Heart left ventricle (tissue), 16 donors: ENCODE data around the gene PTK6. TPM values are rescaled to one million over a fixed set of nuclear protein-coding genes. Genes with fewer than 3 reads are reported as not detected.

Experiments
- ATAC-seq, 4 donors: fragments of 200-7000 bp; cut with Tn5 transposase; one replicate each; pipeline ENCODE4 v1.9.1; 2020 to 2022; ENCODE audit warnings: moderate library complexity in 4 of 4, mild to moderate bottlenecking in 3 of 4, moderate number of reproducible peaks in 1 of 4
- DNase-seq, 5 donors: peaks; one replicate each; pipeline ENCODE4 v3.0.0-alpha.2; 2020
- H3K27ac ChIP-seq, 12 donors: fragments of 200-600 bp; sonication (generic) in 4 of 12; one replicate each; pipeline versions ENCODE4 v1.5.0 to v1.8.0; 2016 to 2022; ENCODE audit warnings: mild to moderate bottlenecking in 2 of 12
- H3K27me3 ChIP-seq, 9 donors: fragments of 200-600 bp; sonication (generic) in 2 of 9; one replicate each; pipeline versions ENCODE4 v1.5.1 to v1.8.0; 2016 to 2022; ENCODE audit warnings: mild to moderate bottlenecking in 3 of 9
- H3K36me3 ChIP-seq, 9 donors: fragments of 200-600 bp; sonication (generic) in 2 of 9; one replicate each; pipeline versions ENCODE4 v1.5.0 to v1.8.0; 2018 to 2022; ENCODE audit warnings: mild to moderate bottlenecking in 2 of 9
- H3K4me1 ChIP-seq, 12 donors: fragments of 200-600 bp; sonication (generic) in 4 of 12; one replicate each; pipeline versions ENCODE4 v1.5.0 to v1.8.0; 2016 to 2022; ENCODE audit warnings: mild to moderate bottlenecking in 3 of 12
- H3K4me3 ChIP-seq, 12 donors: fragments of 200-600 bp; sonication (generic) in 4 of 12; one replicate each; pipeline versions ENCODE4 v1.5.0 to v1.8.0; 2017 to 2022; ENCODE audit warnings: mild to moderate bottlenecking in 9 of 12, moderate library complexity in 4 of 12
- H3K9me3 ChIP-seq, 12 donors: fragments of 200-600 bp; sonication (generic) in 4 of 12; one replicate each; pipeline versions ENCODE4 v1.5.0 to v1.8.0; 2016 to 2022; ENCODE audit warnings: mild to moderate bottlenecking in 1 of 12
- POLR2A ChIP-seq, 2 donors: fragments of 450-650 bp; IDR thresholded peaks; one replicate each; pipeline ENCODE4 v1.6.1; 2017; ENCODE audit warnings: antibody characterized with exemption in 2 of 2, mild to moderate bottlenecking in 2 of 2, moderate library complexity in 2 of 2
- whole genome bisulfite sequencing, 4 donors: extraction: QIAGEN DNeasy Blood & Tissue Kit in 2 of 4; methylation state at CpG; one replicate each; pipeline versions ENCODE4 v1.1.5 to v1.1.7; 2013 to 2018; 5-methylcytosine and 5-hydroxymethylcytosine counted together
- intact Hi-C, 10 donors: fragments of 100-400 bp; cut with DNase I; formaldehyde crosslinking; loops; one replicate each; pipeline versions ENCODE4 v1.11.1 to v1.14.2; 2022
- polyA plus RNA-seq, 2 donors: library from polyadenylated mRNA; stranded (reverse); fragments of 200-250 nt; gene quantifications; one replicate each; pipeline ENCODE4 v1.2.3, GENCODE V29; 2013
- total RNA-seq, 9 donors: library from RNA; depleted of rRNA in 2 of 9; stranded (reverse); fragments of >200 nt in 2 of 9; fragmentation: NEBNext Ultra II Directional in 3 of 9; extraction: Animal tissue kit (Norgen Biotek cat#: 25700) in 3 of 9; gene quantifications; one replicate each; pipeline versions ENCODE4 v1.1.0 to v1.2.4, GENCODE V29; 2016 to 2023
- TF ChIP-seq, protein P1 (sequence below), 12 donors: fragments of 200-600 bp; sonication (generic) in 4 of 12; IDR thresholded peaks; one replicate each; pipeline versions ENCODE4 v1.5.0 to v1.8.0; 2018 to 2022; ENCODE audit warnings: antibody characterized with exemption in 12 of 12, mild to moderate bottlenecking in 5 of 12
- donor health status: ischemic (EF 13 %, LVEDD 7.1; RV severe dilation, severe dysfunction).
- donor health status: healthy with polysubstance abuse.
- donor health status: DM: no; HTN: yes; CAD: no.
- donor health status: DM: no; HTN: no; CAD: no.
- donor health status: ischemic (EF 25% LVEDD 6.9; RV normal size, moderate dysfunction).
- donor health status: ischemic (EF 25% LVEDD 5.7; RV mildly dilated, moderate dysfunction).
- donor health status: healthy.
- donor health status: DM: yes; HTN: yes; CAD: no.
- donor health status: ischemic (EF 35%, LVEDD 5.7; RV mildly dilated, moderate dysfunction).
- donor health status: nonischemic (EF 11% LVEDD 7.7; RV severe dilation, severe dysfunction).
- donor health status: DM: yes; HTN: yes; CAD: no.
- donor health status: PGD.
- donor health status: ischemic (EF 29% LVEDD 5.4; RV normal size, mild dysfunction).
- donor health status: nonischemic (EF 23%, LVEDD 6.1; RV moderate dilation, normal function).

The PTK6 gene
- total and polyA plus RNA-seq, 11 donors = 0.04 to 0.29 (median 0.12) TPM; not detected in 7

DNA sequence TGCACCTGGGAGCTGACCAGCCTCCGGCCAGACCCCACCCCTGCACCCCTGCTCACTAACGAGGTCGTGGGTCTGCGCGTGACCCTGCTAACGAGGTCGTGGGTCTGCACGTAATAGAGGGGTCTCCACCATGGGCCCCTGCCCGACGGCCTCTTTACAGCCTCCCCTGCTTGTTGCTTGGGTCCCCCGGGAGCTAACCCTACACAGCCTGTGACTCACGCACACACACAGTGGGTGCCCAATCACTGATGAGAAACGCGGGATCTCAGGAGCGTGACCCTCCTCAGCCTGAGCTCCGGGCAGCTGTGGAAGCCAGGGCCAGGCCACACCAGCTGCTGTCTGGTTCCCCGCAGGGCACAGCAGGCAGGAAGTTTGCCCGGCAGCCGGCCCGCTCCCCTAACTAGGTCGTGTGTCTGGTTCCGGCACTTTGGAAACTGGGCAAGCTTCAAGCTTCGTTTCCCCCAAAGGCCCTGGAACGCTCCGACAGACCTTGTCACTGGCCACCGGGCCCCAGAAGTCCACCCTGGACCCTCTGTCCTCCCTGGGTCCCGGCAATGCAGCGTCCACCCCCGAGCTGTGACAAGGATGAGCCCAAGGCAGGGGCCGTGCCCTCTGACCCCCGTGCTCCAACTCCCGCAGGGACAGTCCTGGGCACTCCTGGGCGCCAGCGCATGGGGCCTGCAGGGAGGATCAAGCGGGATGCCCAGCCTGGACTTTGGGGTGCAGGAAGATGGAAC lies 767 bp downstream of the PTK6 start:
- Histone ChIP-seq H3K4me1 (peaks cover 0 to 28% (median 13%) of the 10 kb centered on the region in 12 donors), H3K9me3 (no peaks in the 10 kb centered on the region), H3K4me3 (peak overlapping the region in 1 of 12 donors; percentile 51), H3K27ac (no peak overlapping the region), H3K36me3 (no peaks in the 10 kb centered on the region), H3K27me3 (peaks cover 0 to 41% (median 2%) of the 10 kb centered on the region in 9 donors)
- no peak for TF ChIP-seq POLR2A (IDR thresholded peaks at IDR 0.05)
- TF ChIP-seq, protein P1, sequence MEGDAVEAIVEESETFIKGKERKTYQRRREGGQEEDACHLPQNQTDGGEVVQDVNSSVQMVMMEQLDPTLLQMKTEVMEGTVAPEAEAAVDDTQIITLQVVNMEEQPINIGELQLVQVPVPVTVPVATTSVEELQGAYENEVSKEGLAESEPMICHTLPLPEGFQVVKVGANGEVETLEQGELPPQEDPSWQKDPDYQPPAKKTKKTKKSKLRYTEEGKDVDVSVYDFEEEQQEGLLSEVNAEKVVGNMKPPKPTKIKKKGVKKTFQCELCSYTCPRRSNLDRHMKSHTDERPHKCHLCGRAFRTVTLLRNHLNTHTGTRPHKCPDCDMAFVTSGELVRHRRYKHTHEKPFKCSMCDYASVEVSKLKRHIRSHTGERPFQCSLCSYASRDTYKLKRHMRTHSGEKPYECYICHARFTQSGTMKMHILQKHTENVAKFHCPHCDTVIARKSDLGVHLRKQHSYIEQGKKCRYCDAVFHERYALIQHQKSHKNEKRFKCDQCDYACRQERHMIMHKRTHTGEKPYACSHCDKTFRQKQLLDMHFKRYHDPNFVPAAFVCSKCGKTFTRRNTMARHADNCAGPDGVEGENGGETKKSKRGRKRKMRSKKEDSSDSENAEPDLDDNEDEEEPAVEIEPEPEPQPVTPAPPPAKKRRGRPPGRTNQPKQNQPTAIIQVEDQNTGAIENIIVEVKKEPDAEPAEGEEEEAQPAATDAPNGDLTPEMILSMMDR (IDR thresholded peaks at IDR 0.05) = no peak
- intact Hi-C loops = loop anchor here in 9 of 10 donors (2.0 to 10.0 kb wide), 11 partner anchors 41 to 588 kb away; partner anchors contain the start of genes ABHD16B (in 3 of the 9), TPD52L2 (in 2 of the 9) and STMN3 (in 1 of the 9)
- ATAC-seq = no peak
- peak in 3 of 5 donors; percentile 26 to 67 (median 33) for DNase-seq
- 52 to 66% (median 63%) methylated on average over 19 to 35 of the region's 35 CpGs for WGBS, 4 donors

DNA sequence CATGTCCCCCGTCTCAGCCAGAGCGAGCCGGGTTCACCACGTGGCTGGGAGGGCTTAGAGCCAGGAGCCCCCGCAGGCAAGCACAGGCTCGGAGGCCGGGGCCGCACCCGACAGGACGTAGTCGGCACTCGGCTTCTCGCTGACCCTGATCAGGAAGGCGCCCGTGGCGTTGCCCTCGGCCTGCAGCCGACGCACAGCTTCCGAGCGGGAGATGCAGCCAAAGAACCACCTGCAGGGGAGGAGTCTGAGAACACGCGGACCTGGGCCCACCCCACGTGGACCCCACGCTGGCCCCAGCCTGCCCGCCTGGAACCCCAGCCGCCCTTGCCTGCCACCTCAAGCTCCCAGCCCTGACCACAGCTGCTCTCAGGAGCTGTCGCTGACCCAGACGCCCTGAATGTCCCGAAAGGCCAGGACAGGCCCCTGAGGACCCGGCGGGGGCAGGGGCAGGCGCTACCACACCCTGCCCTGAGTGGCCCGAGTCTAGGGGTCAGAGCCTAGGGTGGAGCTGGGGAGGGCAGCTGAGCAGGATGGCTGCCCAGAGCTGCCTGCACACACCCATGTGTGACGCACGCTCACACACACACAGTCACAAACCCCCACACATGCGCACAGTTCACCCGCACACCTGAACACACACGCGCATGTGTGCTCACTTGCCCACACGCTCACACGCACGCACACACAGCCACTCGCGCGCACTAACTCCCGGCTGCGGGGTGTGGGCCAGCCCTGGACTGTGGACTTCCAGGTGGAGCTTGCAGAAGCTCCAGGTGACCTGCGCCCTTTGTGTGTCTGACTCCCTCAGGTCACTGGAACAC lies 2.1 kb downstream of the PTK6 start:
- no peaks in the 10 kb centered on the region for H3K9me3 ChIP-seq
- H3K4me3 ChIP-seq = no peak overlapping the region
- WGBS, 4 donors = 43 to 55% (median 48%) methylated on average over 37 to 49 of the region's 49 CpGs
- intact Hi-C loops = loop anchor here in 8 of 10 donors (5.0 to 10.0 kb wide), 10 partner anchors 42 to 590 kb away; partner anchors contain the start of genes ABHD16B (in 3 of the 8), TPD52L2 (in 2 of the 8) and STMN3 (in 1 of the 8)
- H3K4me1 ChIP-seq = peaks cover 0 to 28% (median 13%) of the 10 kb centered on the region in 12 donors
- no peak overlapping the region for H3K27ac ChIP-seq
- no peak for TF ChIP-seq POLR2A (IDR thresholded peaks at IDR 0.05)
- TF ChIP-seq, protein P1 (IDR thresholded peaks at IDR 0.05) = no peak
- ATAC-seq (no peak), DNase-seq (peak in 3 of 5 donors; percentile 24 to 64 (median 24))
- peaks cover 0 to 41% (median 2%) of the 10 kb centered on the region in 9 donors for H3K27me3 ChIP-seq
- H3K36me3 ChIP-seq = no peaks in the 10 kb centered on the region

DNA sequence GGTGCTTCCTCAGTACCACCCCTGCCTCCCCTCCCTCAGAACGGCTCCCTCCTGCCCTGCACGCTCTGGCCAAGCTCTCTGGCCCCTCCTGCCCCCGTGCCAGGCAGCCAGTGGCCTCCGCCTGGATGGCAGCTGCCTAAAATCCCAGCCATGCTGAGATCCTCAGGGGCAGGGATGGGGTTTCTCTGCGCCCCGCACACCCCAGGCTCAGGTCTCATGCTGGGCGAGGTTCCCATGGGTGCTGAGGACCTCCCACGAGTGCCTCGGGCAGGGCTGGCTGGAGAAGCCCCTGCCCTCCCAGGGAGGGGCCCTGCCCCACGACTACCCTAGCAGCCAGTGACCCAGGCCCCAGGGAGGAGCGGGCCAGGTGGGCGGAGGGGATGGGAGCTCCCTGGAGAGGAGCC lies 2.7 kb downstream of the PTK6 start:
- WGBS, 4 donors = 56 to 62% (median 58%) methylated on average over 6 to 12 of the region's 12 CpGs
- Histone ChIP-seq H3K36me3 (no peaks in the 10 kb centered on the region), H3K4me1 (peaks cover 0 to 28% (median 13%) of the 10 kb centered on the region in 12 donors), H3K27ac (no peak overlapping the region), H3K4me3 (no peak overlapping the region), H3K9me3 (no peaks in the 10 kb centered on the region), H3K27me3 (peaks cover 0 to 41% (median 2%) of the 10 kb centered on the region in 9 donors)
- TF ChIP-seq, protein P1 (IDR thresholded peaks at IDR 0.05) = no peak
- no peak for TF ChIP-seq POLR2A (IDR thresholded peaks at IDR 0.05)
- peak in 3 of 5 donors; percentile 24 to 62 (median 29) for DNase-seq
- ATAC-seq = no peak
- intact Hi-C loops = loop anchor here in 2 of 10 donors (10.0 kb wide), 3 partner anchors 330 to 590 kb away; partner anchors contain the start of genes ABHD16B (in 1 of the 2) and TPD52L2 (in 1 of the 2)
